GM12892 (cell line): ENCODE results near the gene ACADVL.

Source experiments
- POLR2A ChIP-seq: IDR thresholded peaks from 2 replicates; pipeline ENCODE4 v1.6.1; 2011; ENCODE audit warnings: low read depth, low read length, control low read depth
- POLR2AphosphoS5 ChIP-seq: IDR thresholded peaks from 2 replicates; pipeline ENCODE4 v1.6.1; 2011; ENCODE audit warnings: low read depth, low read length, control low read depth

- no peak for TF ChIP-seq POLR2A
- TF ChIP-seq POLR2AphosphoS5: no peak
These were observed 36.2 kb upstream of the ACADVL start for GRCh38 chr17:7183433-7184090.
